ENCODE results near the gene DNASE2B. TPM values are rescaled to one million over a fixed set of nuclear protein-coding genes. Genes with fewer than 3 reads are reported as not detected.

DNASE2B gene
- total RNA-seq, 1 experiment from 2014 or later, result not detected

DNA sequence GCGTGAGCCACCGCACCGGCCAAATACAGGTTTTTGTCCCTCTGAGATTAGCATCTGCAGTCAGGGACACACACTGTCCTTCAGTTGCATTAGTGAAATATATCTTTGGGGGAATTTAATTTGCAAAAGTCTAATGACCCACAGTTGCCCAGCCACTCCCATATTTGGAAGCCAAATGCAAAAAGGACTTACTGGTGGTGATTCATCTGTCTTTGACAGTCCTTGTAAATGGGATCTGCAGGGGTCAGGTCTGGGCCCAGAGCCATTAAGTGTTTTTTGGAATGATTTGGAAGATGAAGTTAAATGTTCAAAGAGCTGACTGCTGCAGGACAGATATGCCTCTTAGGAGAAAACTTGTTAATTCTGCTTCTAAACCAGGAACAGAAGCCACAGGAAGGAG lies 44.6 kb upstream of the DNASE2B start:
- peaks cover 3% of the 10 kb centered on the region in 2 experiments; a peak in 1 of 4 replicates for H3K4me1 Mint-ChIP-seq
- no peaks in the 10 kb centered on the region for H3K9me3 Mint-ChIP-seq
- H3K27ac Mint-ChIP-seq, result no peak overlapping the region; a peak in 1 of 7 replicates
- Histone ChIP-seq H2BK12ac (ENCODE audit: insufficient read length, low read depth, low read length) (no peak overlapping the region), H4K91ac (ENCODE audit: insufficient read length, low read depth, low read length) (no peak overlapping the region), H3K23me2 (ENCODE audit: insufficient read length, low read depth, low read length, poor library complexity, severe bottlenecking) (no peaks in the 10 kb centered on the region), H4K8ac (replicated peaks; ENCODE audit: insufficient read length, low read depth, low read length) (no peak overlapping the region), H2BK5ac (ENCODE audit: insufficient read length, low read length) (no peak overlapping the region), H2BK120ac (ENCODE audit: low read depth, low read length, poor library complexity, severe bottlenecking) (no peak overlapping the region), H2BK15ac (ENCODE audit: low read depth, low read length) (no peak overlapping the region), H3K9me3 (ENCODE audit: control insufficient read depth, low read depth, low read length) (no peaks in the 10 kb centered on the region), H2BK20ac (ENCODE audit: low read depth, low read length, poor library complexity, severe bottlenecking) (no peak overlapping the region), H3K23ac (ENCODE audit: insufficient read length, low read depth, low read length) (no peak overlapping the region), H3K4me1 (ENCODE audit: insufficient read depth, low read length) (no peaks in the 10 kb centered on the region), H3K18ac (ENCODE audit: insufficient read length, low read depth, low read length) (no peak overlapping the region), H4K20me1 (ENCODE audit: control insufficient read depth, insufficient read depth, insufficient read length) (no peaks in the 10 kb centered on the region), H2AFZ (ENCODE audit: low read length) (no peak overlapping the region), H3T11ph (ENCODE audit: low read length) (no peak overlapping the region), H3K27ac (ENCODE audit: insufficient read length, low read depth, low read length) (no peak overlapping the region), H3K9ac (ENCODE audit: extremely low read depth, insufficient read length, low read length) (no peak overlapping the region), H3K4ac (ENCODE audit: low read depth, low read length) (no peak overlapping the region), H3K56ac (ENCODE audit: insufficient read length, low read depth, low read length) (no peak overlapping the region), H3K27me3 (ENCODE audit: insufficient read depth, low read length) (no peaks in the 10 kb centered on the region), H2AK5ac (ENCODE audit: insufficient read length, low read length) (no peak overlapping the region), H4K5ac (ENCODE audit: insufficient read length, low read depth, low read length) (no peak overlapping the region), H3K79me1 (ENCODE audit: insufficient read depth, low read depth, low read length, poor library complexity, severe bottlenecking) (no peaks in the 10 kb centered on the region), H3K14ac (ENCODE audit: insufficient read depth, low read length) (no peak overlapping the region), H3K79me2 (ENCODE audit: insufficient read depth, low read length) (no peaks in the 10 kb centered on the region), H3K4me2 (ENCODE audit: insufficient read depth, insufficient read length, low read length) (no peak overlapping the region)
- WGBS (ENCODE audit: extremely low coverage, insufficient read length, low lambda C conversion rate), result no CpG with 5 or more reads among the region's 3 CpGs
- no peak for DNase-seq
- H3K4me3 Mint-ChIP-seq, result no peak overlapping the region
- TF ChIP-seq, protein P1, sequence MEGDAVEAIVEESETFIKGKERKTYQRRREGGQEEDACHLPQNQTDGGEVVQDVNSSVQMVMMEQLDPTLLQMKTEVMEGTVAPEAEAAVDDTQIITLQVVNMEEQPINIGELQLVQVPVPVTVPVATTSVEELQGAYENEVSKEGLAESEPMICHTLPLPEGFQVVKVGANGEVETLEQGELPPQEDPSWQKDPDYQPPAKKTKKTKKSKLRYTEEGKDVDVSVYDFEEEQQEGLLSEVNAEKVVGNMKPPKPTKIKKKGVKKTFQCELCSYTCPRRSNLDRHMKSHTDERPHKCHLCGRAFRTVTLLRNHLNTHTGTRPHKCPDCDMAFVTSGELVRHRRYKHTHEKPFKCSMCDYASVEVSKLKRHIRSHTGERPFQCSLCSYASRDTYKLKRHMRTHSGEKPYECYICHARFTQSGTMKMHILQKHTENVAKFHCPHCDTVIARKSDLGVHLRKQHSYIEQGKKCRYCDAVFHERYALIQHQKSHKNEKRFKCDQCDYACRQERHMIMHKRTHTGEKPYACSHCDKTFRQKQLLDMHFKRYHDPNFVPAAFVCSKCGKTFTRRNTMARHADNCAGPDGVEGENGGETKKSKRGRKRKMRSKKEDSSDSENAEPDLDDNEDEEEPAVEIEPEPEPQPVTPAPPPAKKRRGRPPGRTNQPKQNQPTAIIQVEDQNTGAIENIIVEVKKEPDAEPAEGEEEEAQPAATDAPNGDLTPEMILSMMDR (conservative IDR thresholded peaks at IDR 0.05), result no peak
- H3K36me3 Mint-ChIP-seq (ENCODE audit: insufficient read depth in 1 of 3, low read depth in 3 of 3), result no peaks in the 10 kb centered on the region
- H3K27me3 Mint-ChIP-seq (ENCODE audit: low read depth), result no peaks in the 10 kb centered on the region

All from H9 (cell line).